WTC11 (cell line): ENCODE measurements around the gene MED12L.

ENCODE experiments used
- ATF2 ChIP-seq: sonication (generic); formaldehyde crosslinking; IDR thresholded peaks from 2 replicates; pipeline ENCODE4 v1.8.1; 2022; ENCODE audit warnings: low read depth, missing genetic modification reagents, borderline replicate concordance
- CTCF ChIP-seq: fragments of 200-600 bp; IDR thresholded peaks from 2 replicates; pipeline ENCODE4 v1.8.0; 2022; ENCODE audit warnings: antibody characterized with exemption
- E2F1 ChIP-seq: sonication (generic); formaldehyde crosslinking; IDR thresholded peaks from 2 replicates; pipeline ENCODE4 v1.8.0; 2022; ENCODE audit warnings: mild to moderate bottlenecking, missing genetic modification reagents
- ELF4 ChIP-seq: sonication (generic); formaldehyde crosslinking; IDR thresholded peaks from 2 replicates; pipeline ENCODE4 v1.8.1; 2022; ENCODE audit warnings: low read depth, mild to moderate bottlenecking, moderate library complexity, missing genetic modification reagents
- GABPB1 ChIP-seq: sonication (generic); formaldehyde crosslinking; IDR thresholded peaks from 2 replicates; pipeline ENCODE4 v1.8.1; 2023; ENCODE audit warnings: mild to moderate bottlenecking, missing genetic modification reagents
- MAX ChIP-seq: sonication (generic); formaldehyde crosslinking; IDR thresholded peaks from 2 replicates; pipeline ENCODE4 v1.8.0; 2022; ENCODE audit warnings: mild to moderate bottlenecking, missing genetic modification reagents
- NR2C2 ChIP-seq: sonication (generic); formaldehyde crosslinking; IDR thresholded peaks from 2 replicates; pipeline ENCODE4 v1.8.0; 2022; ENCODE audit warnings: mild to moderate bottlenecking, missing genetic modification reagents
- STAT6 ChIP-seq: sonication (generic); formaldehyde crosslinking; conservative IDR thresholded peaks from 2 replicates; pipeline ENCODE4 v1.8.1; 2023; ENCODE audit warnings: mild to moderate bottlenecking, low read depth, missing genetic modification reagents, moderate library complexity
- TEAD4 ChIP-seq: sonication (generic); formaldehyde crosslinking; IDR thresholded peaks from 2 replicates; pipeline ENCODE4 v1.8.0; 2022; ENCODE audit warnings: mild to moderate bottlenecking, missing genetic modification reagents

GRCh38 chr3:151480492-151480891, 395.0 kb downstream of the MED12L start:
- TF ChIP-seq GABPB1 (CRISPR knock-in tag) (no peak), MAX (CRISPR knock-in tag) (no peak), CTCF (no peak), ELF4 (CRISPR knock-in tag) (no peak), NR2C2 (CRISPR knock-in tag) (no peak), STAT6 (CRISPR knock-in tag) (no peak), E2F1 (CRISPR knock-in tag) (no peak), TEAD4 (CRISPR knock-in tag) (no peak), ATF2 (CRISPR knock-in tag) (no peak)
